GM18508 (cell line): ENCODE results near the gene SMURF1.

Experiments used
- ATAC-seq: cut with Tn5 transposase; IDR thresholded peaks from one replicate; pipeline ENCODE4 v1.9.1; 2021; ENCODE audit warnings: moderate number of reproducible peaks; ENCODE audit not compliant: insufficient read depth, unreplicated experiment

The SMURF1 gene

GRCh38 chr7:99142727-99143520, 984 bp downstream of the SMURF1 start:
- ATAC-seq = no peak

GRCh38 chr7:99141841-99142726, 1.8 kb downstream of the SMURF1 start:
- ATAC-seq = no peak

- ATAC-seq = no peak
Measured at GRCh38 chr7:99141334-99141733, 2.6 kb downstream of the SMURF1 start.

- no peak for ATAC-seq
Measured at GRCh38 chr7:99140813-99141212, 3.1 kb downstream of the SMURF1 start.

- ATAC-seq = no peak
Measured at GRCh38 chr7:99139036-99139435, 4.9 kb downstream of the SMURF1 start.

- no peak for ATAC-seq
Measured at GRCh38 chr7:99137411-99138180, 6.3 kb downstream of the SMURF1 start.

GRCh38 chr7:99135938-99136337, 8.0 kb downstream of the SMURF1 start:
- no peak for ATAC-seq

- ATAC-seq = no peak
Measured at GRCh38 chr7:99133766-99134564, 9.9 kb downstream of the SMURF1 start.

GRCh38 chr7:99132595-99133321, 11.2 kb downstream of the SMURF1 start:
- ATAC-seq = no peak

- ATAC-seq = no peak
Measured at GRCh38 chr7:99131290-99131689, 12.6 kb downstream of the SMURF1 start.

GRCh38 chr7:99129536-99129935, 14.4 kb downstream of the SMURF1 start:
- no peak for ATAC-seq

GRCh38 chr7:99129001-99129400, 14.9 kb downstream of the SMURF1 start:
- ATAC-seq = no peak

- ATAC-seq = no peak
Measured at GRCh38 chr7:99128076-99128950, 15.6 kb downstream of the SMURF1 start.

GRCh38 chr7:99127636-99128035, 16.3 kb downstream of the SMURF1 start:
- ATAC-seq = no peak

GRCh38 chr7:99126921-99127553, 16.9 kb downstream of the SMURF1 start:
- no peak for ATAC-seq

GRCh38 chr7:99125505-99125865, 18.4 kb downstream of the SMURF1 start:
- no peak for ATAC-seq

- ATAC-seq = no peak
Measured at GRCh38 chr7:99124751-99125504, 19.0 kb downstream of the SMURF1 start.
